K562 (cell line): ENCODE measurements around the gene PDCD6IP.

ENCODE experiments used
- ARID4B ChIP-seq: sonication (generic); formaldehyde crosslinking; IDR thresholded peaks from 2 replicates; pipeline ENCODE4 v1.8.0; 2022; ENCODE audit warnings: mild to moderate bottlenecking, missing genetic modification reagents
- ATF2 ChIP-seq: sonication (generic); formaldehyde crosslinking; IDR thresholded peaks from 2 replicates; pipeline ENCODE4 v1.8.1; 2022; ENCODE audit warnings: missing genetic modification reagents
- CBFA2T2 ChIP-seq: fragments of 450-650 bp; conservative IDR thresholded peaks from 2 replicates; pipeline ENCODE4 v1.6.1; 2017; ENCODE audit warnings: mild to moderate bottlenecking
- CEBPZ ChIP-seq: fragments of 150-350 bp; IDR thresholded peaks from 2 replicates; pipeline ENCODE4 v1.6.1; 2014; ENCODE audit warnings: low read depth, mild to moderate bottlenecking, low read length, borderline replicate concordance
- CREB1 ChIP-seq, 2 experiments: sonication (generic) in 1 of 2; formaldehyde crosslinking in 1 of 2; IDR thresholded peaks; 2 replicates each; pipeline versions ENCODE4 v1.6.1 to v1.8.0; 2012 to 2022; ENCODE audit warnings: inconsistent platforms in 1 of 2, mild to moderate bottlenecking in 1 of 2, missing genetic modification reagents in 1 of 2, moderate library complexity in 1 of 2
- CTCF ChIP-seq, 3 experiments: IDR thresholded peaks in 2 of 3; conservative IDR thresholded peaks in 1 of 3; 2 replicates each; pipeline ENCODE4 v1.5.1; 2011 to 2012; ENCODE audit warnings: low read length in 3 of 3, mild to moderate bottlenecking in 3 of 3, control low read depth in 2 of 3, improper control_type of control experiment in 1 of 3, inconsistent platforms in 1 of 3, low read depth in 1 of 3, mixed read lengths in 1 of 3, moderate library complexity in 1 of 3; ENCODE audit not compliant: insufficient read depth in 2 of 3
- ESRRA ChIP-seq: fragments of 450-650 bp; IDR thresholded peaks from 2 replicates; pipeline ENCODE4 v1.6.1; 2014; ENCODE audit warnings: low read depth, mild to moderate bottlenecking, moderate library complexity, borderline replicate concordance
- EZH2 ChIP-seq: IDR thresholded peaks from 2 replicates; pipeline ENCODE4 v1.6.1; 2012; ENCODE audit warnings: low read depth, mild to moderate bottlenecking, inconsistent platforms, low read length, borderline replicate concordance
- GTF2E2 ChIP-seq: fragments of 200-800 bp; sonication (Bioruptor generic); IDR thresholded peaks from 2 replicates; pipeline ENCODE4 v1.6.1; 2016; ENCODE audit warnings: missing genetic modification characterization, missing compliant biosample characterization
- NBN ChIP-seq: fragments of 450-650 bp; IDR thresholded peaks from 2 replicates; pipeline ENCODE4 v1.6.1; 2016; ENCODE audit warnings: low read depth, mild to moderate bottlenecking
- NRF1 ChIP-seq, 2 experiments: fragments of 450-650 bp; IDR thresholded peaks in 1 of 2; conservative IDR thresholded peaks in 1 of 2; 2 replicates each; pipeline ENCODE4 v1.6.1; 2014; ENCODE audit warnings: mild to moderate bottlenecking in 2 of 2
- ZNF23 ChIP-seq: fragments of 250-450 bp; sonication (Bioruptor Pico); IDR thresholded peaks from 2 replicates; pipeline ENCODE4 v1.4.0; 2020; ENCODE audit warnings: mild to moderate bottlenecking

GRCh38 chr3:33773637-33774036 lies 24.8 kb upstream of the PDCD6IP start:
- TF ChIP-seq CTCF (IDR thresholded peaks at IDR 0.05 in 2 of 3, conservative IDR thresholded peaks at IDR 0.05 in 1 of 3; ENCODE audit: insufficient read depth in 2 of 3, low read depth in 1 of 3, low read length in 3 of 3) (no peak), ATF2 (CRISPR knock-in tag) (no peak), CREB1 (IDR thresholded peaks at IDR 0.05) (no peak), CREB1 (CRISPR knock-in tag; IDR thresholded peaks at IDR 0.05) (no peak), CBFA2T2 (no peak), GTF2E2 (tag) (no peak), CEBPZ (no peak), NBN (no peak), EZH2 (no peak), ARID4B (CRISPR knock-in tag) (no peak), ZNF23 (CRISPR knock-in tag) (no peak), ESRRA (no peak), NRF1 (conservative IDR thresholded peaks at IDR 0.05 in 1 of 2, IDR thresholded peaks at IDR 0.05 in 1 of 2) (no peak)
